Measurements from ENCODE around the gene SENP6. TPM values are rescaled to one million over a fixed set of nuclear protein-coding genes. Genes with fewer than 3 reads are reported as not detected.
"Not testable (repeated sequence)": the region's sequence is repeated elsewhere in the genome, so short reads cannot be mapped to it uniquely, and the experiment has no call there.

Gene SENP6
- total RNA-seq, 2 experiments from 2014 or later: 70.2 to 72.0 TPM

DNA sequence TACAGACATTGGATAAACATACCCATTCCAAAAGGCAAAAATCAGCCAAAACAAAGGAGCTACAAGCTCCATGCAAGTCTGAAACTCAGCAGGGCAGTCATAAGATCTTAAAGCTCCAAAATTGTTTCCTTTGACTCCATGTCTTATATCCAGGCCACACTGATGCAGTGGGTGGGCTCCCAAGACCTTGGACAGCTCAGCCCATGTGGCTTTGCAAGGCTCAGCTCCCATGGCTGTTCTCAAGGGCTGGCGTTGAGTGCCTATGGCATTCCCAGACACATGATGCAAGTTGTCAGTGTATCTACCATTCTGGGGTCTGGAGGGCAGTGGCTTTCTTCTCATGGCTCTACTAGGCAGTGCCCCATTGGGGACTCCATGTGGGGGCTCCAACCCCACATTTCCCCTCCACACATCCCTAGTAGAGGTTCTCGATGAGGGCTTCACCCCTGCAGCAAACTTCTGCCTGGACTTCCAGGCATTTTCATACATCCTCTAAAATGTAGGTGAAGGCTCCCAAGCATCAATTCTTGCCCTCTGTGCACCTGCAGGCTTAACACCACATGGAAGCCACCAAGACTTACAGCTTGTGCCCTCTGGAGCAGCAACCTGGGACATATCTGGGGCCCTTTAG is 35.4 kb upstream of the SENP6 start:
- intact Hi-C loops (cut with micrococcal nuclease): no loop called here
- Mint-ChIP-seq H3K9me3 (peaks cover 14% of the 10 kb centered on the region), H3K27me3 (peaks cover 21% of the 10 kb centered on the region), H3K36me3 (ENCODE audit: low read depth) (peaks cover 6% of the 10 kb centered on the region), H3K4me3 (no peak overlapping the region), H3K4me1 (ENCODE audit: low read depth) (no peaks in the 10 kb centered on the region), H3K27ac (no peak overlapping the region)
- ATAC-seq (no peak), DNase-seq (no peak)
- ChIA-PET POLR2A (interaction anchor here (1.4 kb wide), 1 partner anchor 19 kb away, joined by 3 read pairs; no protein-coding TSS in a partner anchor), CTCF (interaction anchor here (1.7 kb wide), 1 partner anchor 12 kb away, joined by 4 read pairs; no protein-coding TSS in a partner anchor)
- TF ChIP-seq, protein P1, sequence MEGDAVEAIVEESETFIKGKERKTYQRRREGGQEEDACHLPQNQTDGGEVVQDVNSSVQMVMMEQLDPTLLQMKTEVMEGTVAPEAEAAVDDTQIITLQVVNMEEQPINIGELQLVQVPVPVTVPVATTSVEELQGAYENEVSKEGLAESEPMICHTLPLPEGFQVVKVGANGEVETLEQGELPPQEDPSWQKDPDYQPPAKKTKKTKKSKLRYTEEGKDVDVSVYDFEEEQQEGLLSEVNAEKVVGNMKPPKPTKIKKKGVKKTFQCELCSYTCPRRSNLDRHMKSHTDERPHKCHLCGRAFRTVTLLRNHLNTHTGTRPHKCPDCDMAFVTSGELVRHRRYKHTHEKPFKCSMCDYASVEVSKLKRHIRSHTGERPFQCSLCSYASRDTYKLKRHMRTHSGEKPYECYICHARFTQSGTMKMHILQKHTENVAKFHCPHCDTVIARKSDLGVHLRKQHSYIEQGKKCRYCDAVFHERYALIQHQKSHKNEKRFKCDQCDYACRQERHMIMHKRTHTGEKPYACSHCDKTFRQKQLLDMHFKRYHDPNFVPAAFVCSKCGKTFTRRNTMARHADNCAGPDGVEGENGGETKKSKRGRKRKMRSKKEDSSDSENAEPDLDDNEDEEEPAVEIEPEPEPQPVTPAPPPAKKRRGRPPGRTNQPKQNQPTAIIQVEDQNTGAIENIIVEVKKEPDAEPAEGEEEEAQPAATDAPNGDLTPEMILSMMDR (IDR thresholded peaks at IDR 0.05): no peak

DNA sequence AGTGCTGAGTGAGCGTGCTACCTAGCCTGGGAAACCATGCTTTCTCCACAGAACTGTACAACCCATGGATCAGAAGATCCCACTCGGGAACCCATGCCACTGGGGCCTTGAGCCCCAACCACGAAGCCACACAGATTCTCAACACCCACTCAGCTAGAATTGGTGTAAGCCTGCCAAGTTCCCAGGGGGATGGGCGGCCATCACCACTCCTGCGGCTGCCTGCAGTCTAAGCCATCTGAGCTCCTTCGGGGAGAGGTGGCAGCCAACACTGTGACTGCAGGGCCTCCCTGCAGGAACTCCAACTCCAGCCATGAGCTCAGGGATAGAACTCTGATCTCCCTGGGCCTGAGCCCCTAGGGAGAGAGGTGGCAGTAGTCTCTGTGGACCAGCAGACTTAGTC is 33.6 kb upstream of the SENP6 start:
- no peak for ATAC-seq
- ChIA-PET POLR2A (no interaction called here), CTCF (no interaction called here)
- H3K4me3 Mint-ChIP-seq: no peak overlapping the region
- TF ChIP-seq, protein P1 (IDR thresholded peaks at IDR 0.05): no peak
- DNase-seq: no peak
- intact Hi-C loops (cut with micrococcal nuclease): no loop called here
- peaks cover 6% of the 10 kb centered on the region for H3K36me3 Mint-ChIP-seq (ENCODE audit: low read depth)
- H3K4me1 Mint-ChIP-seq (ENCODE audit: low read depth): no peaks in the 10 kb centered on the region
- peaks cover 21% of the 10 kb centered on the region for H3K27me3 Mint-ChIP-seq
- H3K9me3 Mint-ChIP-seq: peaks cover 13% of the 10 kb centered on the region
- no peak overlapping the region for H3K27ac Mint-ChIP-seq

DNA sequence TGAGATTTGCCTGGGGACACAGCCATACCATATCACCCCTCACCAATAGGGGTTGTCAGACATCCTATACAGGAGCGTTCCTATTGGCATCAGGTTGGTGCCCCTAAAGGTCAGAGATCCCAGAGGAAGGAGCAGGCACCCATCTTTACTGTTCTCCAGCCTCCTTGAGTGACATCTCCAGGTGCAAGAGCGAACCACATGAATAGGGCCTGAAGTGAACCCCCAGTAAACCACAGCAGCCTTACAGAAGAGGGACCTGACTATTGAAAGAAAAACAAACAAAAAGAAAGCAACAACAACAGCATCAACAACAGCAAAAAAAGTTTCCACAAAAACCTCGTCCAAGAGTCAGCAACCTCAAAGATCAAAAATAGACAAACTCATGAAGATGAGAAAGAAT is 32.7 kb upstream of the SENP6 start:
- DNase-seq: no peak
- ChIA-PET POLR2A (interaction anchor here (0.8 kb wide), 1 partner anchor 9 kb away, joined by 3 read pairs; no protein-coding TSS in a partner anchor), CTCF (no interaction called here)
- H3K27ac Mint-ChIP-seq: no peak overlapping the region
- no peaks in the 10 kb centered on the region for H3K4me1 Mint-ChIP-seq (ENCODE audit: low read depth)
- peaks cover 21% of the 10 kb centered on the region for H3K27me3 Mint-ChIP-seq
- intact Hi-C loops (cut with micrococcal nuclease): no loop called here
- ATAC-seq: no peak
- H3K9me3 Mint-ChIP-seq: peaks cover 13% of the 10 kb centered on the region
- H3K36me3 Mint-ChIP-seq (ENCODE audit: low read depth): peaks cover 6% of the 10 kb centered on the region
- H3K4me3 Mint-ChIP-seq: no peak overlapping the region
- TF ChIP-seq, protein P1 (IDR thresholded peaks at IDR 0.05): no peak

DNA sequence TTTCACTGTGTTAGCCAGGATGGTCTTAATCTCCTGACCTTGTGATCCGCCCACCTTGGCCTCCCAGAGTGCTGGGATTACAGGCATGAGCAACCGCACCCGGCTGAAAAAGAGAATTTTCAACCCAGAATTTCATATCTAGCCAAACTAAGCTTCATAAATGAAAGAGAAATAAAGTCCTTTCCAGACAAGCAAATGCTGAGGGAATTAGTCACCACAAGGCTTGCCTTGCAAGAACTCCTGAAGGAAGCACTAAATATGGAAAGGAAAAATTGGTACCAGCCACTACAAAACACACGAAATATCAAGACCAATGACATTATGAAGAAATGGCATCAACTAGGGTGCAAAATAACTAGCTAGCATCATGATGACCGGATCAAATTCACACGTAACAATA is 31.0 kb upstream of the SENP6 start:
- H3K36me3 Mint-ChIP-seq (ENCODE audit: low read depth); POLR2A ChIA-PET; ATAC-seq; H3K9me3 Mint-ChIP-seq; H3K4me3 Mint-ChIP-seq; DNase-seq; H3K4me1 Mint-ChIP-seq (ENCODE audit: low read depth); H3K27ac Mint-ChIP-seq; intact Hi-C loops (cut with micrococcal nuclease): not testable (repeated sequence)
- CTCF ChIA-PET: interaction anchor here (1.2 to 2.5 kb wide), 2 partner anchors 7 to 10 kb away, joined by 3 to 7 read pairs; no protein-coding TSS in a partner anchor
- H3K27me3 Mint-ChIP-seq: peaks cover 13% of the 10 kb centered on the region

DNA sequence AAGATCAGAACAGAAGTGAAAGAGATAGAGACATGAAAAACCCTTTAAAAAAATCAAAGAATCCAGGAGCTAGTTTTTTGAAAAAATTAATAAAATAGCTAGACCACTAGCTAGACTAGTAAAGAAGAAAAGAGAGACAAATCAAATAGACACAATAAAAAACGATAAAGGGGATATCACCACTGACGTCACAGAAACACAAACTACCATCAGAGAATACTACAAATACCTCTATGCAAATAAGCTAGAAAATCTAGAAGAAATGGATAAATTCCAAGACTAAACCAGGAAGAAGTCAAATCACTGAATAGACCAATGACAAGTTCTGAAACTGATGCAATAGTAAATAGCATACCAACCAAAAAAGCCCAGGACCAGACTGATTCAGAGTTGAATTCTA is 29.6 kb upstream of the SENP6 start:
- Mint-ChIP-seq H3K36me3 (ENCODE audit: low read depth) (peaks cover under 1% of the 10 kb centered on the region), H3K27me3 (peaks cover 9% of the 10 kb centered on the region), H3K4me3 (no peak overlapping the region), H3K4me1 (ENCODE audit: low read depth) (no peaks in the 10 kb centered on the region), H3K27ac (no peak overlapping the region), H3K9me3 (peaks cover under 1% of the 10 kb centered on the region)
- CTCF ChIA-PET: interaction anchor here (2.5 kb wide), 1 partner anchor 9 kb away, joined by 7 read pairs; no protein-coding TSS in a partner anchor
- TF ChIP-seq, protein P1 (IDR thresholded peaks at IDR 0.05): no peak
- ATAC-seq (no peak), DNase-seq (no peak)
- POLR2A ChIA-PET: no interaction called here
- intact Hi-C loops (cut with micrococcal nuclease): no loop called here
